GM13977 (cell line): ENCODE data around the gene MTA3.

Experiments used
- DNase-seq: peaks from one replicate; pipeline ENCODE4 v3.0.0; 2012; ENCODE audit warnings: low spot score
- in situ Hi-C: fragments of 300-500 bp; cut with MboI; formaldehyde crosslinking; loops from one replicate; pipeline ENCODE4 v1.12.0; 2022; ENCODE audit warnings: low sequenced_read_pairs, low pct_unique_long_range_greater_than_20kb, mixed read lengths, inconsistent platforms; ENCODE audit not compliant: unreplicated experiment
- TF ChIP-seq, protein P1 (sequence below): IDR thresholded peaks from 2 replicates; pipeline ENCODE4 v1.5.1; 2012; ENCODE audit warnings: mild to moderate bottlenecking, control low read depth; ENCODE audit not compliant: insufficient read depth; ENCODE audit errors: extremely low read depth, missing control alignments

The MTA3 gene

DNA sequence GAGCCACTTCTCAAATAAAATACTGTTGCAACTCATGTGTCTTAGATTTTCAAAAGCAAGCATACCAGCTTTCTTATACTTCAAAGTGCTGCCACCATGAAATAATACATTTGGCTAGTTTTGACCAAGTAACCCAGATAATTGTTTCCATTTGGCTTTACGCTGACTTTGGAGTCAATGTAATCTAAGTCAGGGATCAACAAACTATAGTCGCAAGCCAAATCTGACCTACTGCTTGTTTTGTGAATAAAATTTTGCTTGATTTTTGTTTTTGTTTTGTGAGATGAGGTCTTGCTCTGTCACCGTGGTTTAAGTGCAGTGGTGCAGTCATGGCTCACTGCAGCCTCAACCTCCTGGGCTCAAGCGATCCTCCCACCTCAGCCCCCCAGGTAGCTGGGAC lies 130.5 kb downstream of the MTA3 start:
- no peak for DNase-seq
- TF ChIP-seq, protein P1, sequence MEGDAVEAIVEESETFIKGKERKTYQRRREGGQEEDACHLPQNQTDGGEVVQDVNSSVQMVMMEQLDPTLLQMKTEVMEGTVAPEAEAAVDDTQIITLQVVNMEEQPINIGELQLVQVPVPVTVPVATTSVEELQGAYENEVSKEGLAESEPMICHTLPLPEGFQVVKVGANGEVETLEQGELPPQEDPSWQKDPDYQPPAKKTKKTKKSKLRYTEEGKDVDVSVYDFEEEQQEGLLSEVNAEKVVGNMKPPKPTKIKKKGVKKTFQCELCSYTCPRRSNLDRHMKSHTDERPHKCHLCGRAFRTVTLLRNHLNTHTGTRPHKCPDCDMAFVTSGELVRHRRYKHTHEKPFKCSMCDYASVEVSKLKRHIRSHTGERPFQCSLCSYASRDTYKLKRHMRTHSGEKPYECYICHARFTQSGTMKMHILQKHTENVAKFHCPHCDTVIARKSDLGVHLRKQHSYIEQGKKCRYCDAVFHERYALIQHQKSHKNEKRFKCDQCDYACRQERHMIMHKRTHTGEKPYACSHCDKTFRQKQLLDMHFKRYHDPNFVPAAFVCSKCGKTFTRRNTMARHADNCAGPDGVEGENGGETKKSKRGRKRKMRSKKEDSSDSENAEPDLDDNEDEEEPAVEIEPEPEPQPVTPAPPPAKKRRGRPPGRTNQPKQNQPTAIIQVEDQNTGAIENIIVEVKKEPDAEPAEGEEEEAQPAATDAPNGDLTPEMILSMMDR, result no peak
- in situ Hi-C loops, result no loop called here

DNA sequence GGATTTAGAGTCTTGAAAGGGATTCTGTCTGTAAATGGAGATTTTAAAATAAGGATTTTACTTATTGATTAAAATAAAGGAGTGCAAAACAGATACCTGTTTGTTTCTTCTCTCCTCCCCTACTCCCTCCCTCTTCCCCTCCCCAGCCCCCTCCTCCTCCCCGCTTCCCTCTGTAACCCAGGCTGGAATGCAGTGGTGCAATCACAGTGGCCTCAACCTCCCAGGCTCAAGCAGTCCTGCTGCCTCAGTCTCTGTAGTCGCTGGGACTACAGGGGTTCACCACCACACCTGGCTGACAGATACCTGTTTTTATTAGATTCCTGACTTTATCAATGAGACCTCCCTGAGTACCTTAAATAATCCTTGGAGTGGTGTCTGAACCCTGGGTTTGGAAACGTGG lies 138.4 kb downstream of the MTA3 start:
- TF ChIP-seq, protein P1, result no peak
- DNase-seq, result no peak
- in situ Hi-C loops, result no loop called here

DNA sequence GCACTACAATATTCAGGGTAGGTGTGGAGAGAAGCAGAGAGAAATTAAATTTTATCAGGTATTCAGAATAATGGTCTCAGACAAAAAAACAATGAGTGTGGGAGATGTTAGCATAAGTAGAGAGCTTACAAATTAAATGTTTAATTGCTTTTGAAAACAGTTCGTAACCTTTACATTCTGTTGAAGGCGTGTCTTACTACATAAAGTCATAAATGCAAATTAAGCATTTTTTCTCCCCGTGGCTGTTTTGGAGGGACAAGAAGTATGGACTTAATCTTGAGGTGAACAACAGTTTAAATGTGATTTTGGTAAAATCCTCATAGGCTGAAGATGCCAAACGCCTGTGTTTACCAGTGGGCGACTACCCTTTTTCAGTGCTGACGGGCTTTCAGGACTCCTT lies 139.7 kb downstream of the MTA3 start:
- TF ChIP-seq, protein P1, result no peak
- in situ Hi-C loops, result no loop called here
- DNase-seq, result no peak

DNA sequence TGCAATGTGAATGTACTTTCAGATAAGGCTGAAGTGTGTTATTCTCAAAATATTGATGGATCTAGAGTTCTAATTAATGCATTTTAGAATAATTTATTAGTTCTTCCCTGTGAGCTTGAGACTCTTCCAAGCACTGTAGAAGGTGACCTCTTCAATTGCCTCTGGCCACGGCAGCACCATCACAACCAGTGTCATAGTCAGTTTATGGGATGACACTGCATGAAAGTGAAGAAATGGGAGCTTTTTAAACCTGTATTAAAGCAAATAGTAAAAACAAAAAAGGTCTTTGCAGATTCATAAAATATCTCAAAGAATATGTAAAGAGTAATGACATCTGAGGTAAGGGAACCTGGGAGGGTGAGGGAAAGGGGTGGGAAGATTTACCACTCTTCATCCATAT lies 143.5 kb downstream of the MTA3 start:
- DNase-seq, result no peak
- in situ Hi-C loops, result no loop called here
- TF ChIP-seq, protein P1, result no peak

DNA sequence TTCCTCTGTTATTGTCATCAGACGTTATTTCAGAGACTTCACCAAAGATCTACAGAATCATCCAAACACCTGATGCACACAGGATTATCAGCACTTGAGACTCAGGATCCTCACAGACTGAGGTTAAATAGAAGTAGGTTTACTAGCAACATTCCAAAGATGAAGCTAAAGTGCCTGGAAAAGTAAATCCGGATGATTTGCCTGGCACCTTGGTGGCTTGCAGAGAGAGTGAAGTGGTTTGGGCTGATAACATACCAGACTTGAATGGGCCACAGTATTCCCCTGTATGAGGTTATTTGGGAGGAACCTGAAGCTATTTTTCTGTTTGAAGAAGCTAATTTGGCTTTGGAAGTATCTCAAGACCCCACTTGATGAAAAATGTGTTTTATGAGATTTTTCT lies 144.5 kb downstream of the MTA3 start:
- in situ Hi-C loops, result no loop called here
- DNase-seq, result no peak
- TF ChIP-seq, protein P1, result no peak

DNA sequence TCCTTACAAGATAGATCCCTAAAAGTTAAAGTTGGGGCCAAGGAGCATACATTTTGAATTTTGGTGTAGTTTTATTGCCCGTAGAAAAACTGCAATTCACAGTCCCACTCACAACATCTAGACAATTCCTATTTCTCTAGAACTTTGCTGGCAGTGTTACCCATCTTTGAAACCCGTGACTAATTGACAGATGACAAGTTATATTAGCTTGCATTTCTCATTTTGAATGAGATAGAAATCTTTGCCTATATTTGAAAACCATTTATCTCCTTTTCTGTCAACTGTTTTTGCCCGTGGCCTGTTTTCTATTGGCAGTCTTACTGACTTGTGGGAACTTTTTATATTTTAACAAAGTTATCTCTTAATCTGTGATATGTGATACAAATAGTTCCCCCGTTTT lies 145.5 kb downstream of the MTA3 start:
- TF ChIP-seq, protein P1, result no peak
- DNase-seq, result no peak
- in situ Hi-C loops, result no loop called here

DNA sequence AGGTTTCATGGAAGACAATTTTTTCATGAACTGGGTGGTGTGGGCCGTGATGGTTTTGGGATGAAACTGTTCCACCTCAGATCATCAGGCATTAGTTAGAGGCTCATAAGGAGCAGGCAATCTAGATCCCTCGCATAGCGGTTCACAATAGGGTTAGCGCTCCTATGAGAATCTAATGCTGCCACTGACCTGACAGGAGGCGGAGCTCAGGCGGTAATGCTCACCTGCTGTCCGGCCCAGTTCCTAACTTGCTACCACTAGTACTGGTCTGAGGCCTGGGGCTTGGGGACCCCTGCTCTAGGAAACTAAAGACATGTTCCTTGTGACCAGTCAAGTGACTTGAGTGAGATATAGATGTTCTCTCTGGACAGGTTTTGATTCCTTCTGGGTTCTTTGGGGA lies 146.3 kb downstream of the MTA3 start:
- TF ChIP-seq, protein P1, result no peak
- no peak for DNase-seq
- in situ Hi-C loops, result no loop called here
